SK-N-SH (cell line): ENCODE data around the gene PTPRK. TPM values are rescaled to one million over a fixed set of nuclear protein-coding genes. Genes with fewer than 3 reads are reported as not detected.

Source experiments
- CTCF ChIA-PET: fragments of 300-600, 350-600 bp; formaldehyde crosslinking; extraction: SDS; loops from one replicate; lab custom pipeline; 2021; lab: Yijun Ruan, JAX
- POLR2A ChIA-PET: fragments of 350-600 bp; sonication (Branson Sonifier 250); formaldehyde crosslinking; extraction: SDS; loops from one replicate; lab custom pipeline; 2020; ENCODE audit warnings: antibody characterized with exemption, inconsistent platforms; lab: Yijun Ruan, JAX
- DNase-seq: peaks from one replicate; pipeline ENCODE4 v3.0.0; 2012
- H2AFZ ChIP-seq: fragments of 200-600 bp; sonication (generic); 2 replicates; pipeline ENCODE4 v1.8.1; 2016; ENCODE audit warnings: antibody characterized with exemption, mild to moderate bottlenecking, low read depth
- H3F3A ChIP-seq: fragments of 200-600 bp; sonication (generic); replicated peaks from 2 replicates; pipeline ENCODE3; 2016; ENCODE audit warnings: antibody characterized with exemption, mild to moderate bottlenecking; ENCODE audit not compliant: insufficient read depth
- H3K27ac ChIP-seq, 2 experiments: fragments of 200-500 bp in 1 of 2; fragments of 200-600 bp in 1 of 2; sonication (Bioruptor generic) in 1 of 2; sonication (generic), shearing (Covaris generic) in 1 of 2; 2 replicates each; pipeline versions ENCODE4 v1.5.1 to v1.6.1; 2014 to 2016; ENCODE audit warnings: low read depth in 2 of 2, inconsistent platforms in 1 of 2, low read length in 1 of 2, mild to moderate bottlenecking in 1 of 2, mixed read lengths in 1 of 2
- H3K27me3 ChIP-seq: fragments of 200-600 bp; sonication (generic), shearing (Covaris generic); 2 replicates; pipeline ENCODE4 v1.6.1; 2016; ENCODE audit warnings: mixed run types; ENCODE audit not compliant: insufficient read depth
- H3K36me3 ChIP-seq, 2 experiments: fragments of 200-500 bp in 1 of 2; fragments of 200-600 bp in 1 of 2; sonication (Bioruptor generic) in 1 of 2; sonication (generic) in 1 of 2; replicated peaks in 1 of 2; 2 replicates each; pipeline versions ENCODE3 to v1.5.1; 2014 to 2016; ENCODE audit warnings: low read length in 1 of 2, mild to moderate bottlenecking in 1 of 2; ENCODE audit not compliant: insufficient read depth in 2 of 2, control insufficient read depth in 1 of 2
- H3K4me1 ChIP-seq, 2 experiments: fragments of 200-500 bp in 1 of 2; fragments of 200-600 bp in 1 of 2; sonication (Bioruptor generic) in 1 of 2; sonication (generic), shearing (Covaris generic) in 1 of 2; 2 replicates each; pipeline versions ENCODE4 v1.5.1 to v1.6.1; 2014 to 2016; ENCODE audit warnings: low read depth in 1 of 2, low read length in 1 of 2, mixed run types in 1 of 2; ENCODE audit not compliant: insufficient read depth in 2 of 2, control insufficient read depth in 1 of 2
- H3K4me2 ChIP-seq: fragments of 200-600 bp; sonication (generic), shearing (Covaris generic); 2 replicates; pipeline ENCODE4 v1.6.1; 2017; ENCODE audit warnings: mixed run types
- H3K4me3 ChIP-seq, 2 experiments: fragments of 200-500 bp in 1 of 2; fragments of 200-600 bp in 1 of 2; sonication (Bioruptor generic) in 1 of 2; sonication (generic), shearing (Covaris generic) in 1 of 2; 2 replicates each; pipeline versions ENCODE4 v1.5.1 to v1.8.1; 2014 to 2016; ENCODE audit warnings: low read depth in 2 of 2, inconsistent platforms in 1 of 2, low read length in 1 of 2, mild to moderate bottlenecking in 1 of 2, mixed read lengths in 1 of 2, moderate library complexity in 1 of 2
- H3K79me2 ChIP-seq: fragments of 200-600 bp; sonication (generic); 2 replicates; pipeline ENCODE4 v1.8.1; 2017; ENCODE audit warnings: mild to moderate bottlenecking; ENCODE audit not compliant: insufficient read depth
- H3K9ac ChIP-seq: fragments of 200-600 bp; sonication (generic); 2 replicates; pipeline ENCODE4 v1.6.1; 2017; ENCODE audit warnings: mixed run types
- H3K9me2 ChIP-seq: fragments of 200-600 bp; sonication (generic); 2 replicates; pipeline ENCODE4 v1.6.1; 2017; ENCODE audit warnings: mixed run types
- H3K9me3 ChIP-seq: fragments of 200-600 bp; sonication (generic); 2 replicates; pipeline ENCODE4 v1.6.1; 2017; ENCODE audit warnings: mixed run types, mild to moderate bottlenecking, moderate library complexity
- H4K20me1 ChIP-seq: fragments of 200-600 bp; sonication (generic); 2 replicates; pipeline ENCODE4 v1.6.1; 2017; ENCODE audit warnings: mild to moderate bottlenecking, mixed run types; ENCODE audit not compliant: insufficient read depth
- CHD2 ChIP-seq: fragments of 150-350 bp; IDR thresholded peaks from 2 replicates; pipeline ENCODE4 v1.6.1; 2018; ENCODE audit warnings: low read length; ENCODE audit not compliant: partially characterized antibody
- ELF1 ChIP-seq: IDR thresholded peaks from 2 replicates; pipeline ENCODE4 v1.4.0; 2012
- EP300 ChIP-seq, 2 experiments: IDR thresholded peaks; 2 replicates each; pipeline versions ENCODE4 v1.4.0 to v1.6.1; 2012; ENCODE audit warnings: borderline replicate concordance in 1 of 2, low read depth in 1 of 2, low read length in 1 of 2
- FOXJ3 ChIP-seq: sonication (generic); formaldehyde crosslinking; IDR thresholded peaks from 2 replicates; pipeline ENCODE4 v1.5.1; 2020; ENCODE audit warnings: mild to moderate bottlenecking, missing genetic modification reagents
- FOXM1 ChIP-seq: IDR thresholded peaks from 2 replicates; pipeline ENCODE4 v1.4.0; 2012; ENCODE audit warnings: low read depth, mild to moderate bottlenecking
- GABPA ChIP-seq: IDR thresholded peaks from 2 replicates; pipeline ENCODE4 v1.4.0; 2012; ENCODE audit warnings: low read depth, mild to moderate bottlenecking
- GATA2 ChIP-seq: sonication (generic); formaldehyde crosslinking; IDR thresholded peaks from 2 replicates; pipeline ENCODE4 v1.5.0; 2020; ENCODE audit warnings: mild to moderate bottlenecking, missing genetic modification reagents
- MEF2A ChIP-seq: IDR thresholded peaks from 2 replicates; pipeline ENCODE4 v1.4.0; 2012; ENCODE audit warnings: low read depth, borderline replicate concordance
- NRF1 ChIP-seq: IDR thresholded peaks from 2 replicates; pipeline ENCODE4 v1.6.1; 2012; ENCODE audit warnings: low read depth, mild to moderate bottlenecking, low read length
- RAD21 ChIP-seq: IDR thresholded peaks from 2 replicates; pipeline ENCODE4 v1.6.1; 2012; ENCODE audit warnings: mild to moderate bottlenecking, low read length
- RCOR1 ChIP-seq: fragments of 150-350 bp; IDR thresholded peaks from 2 replicates; pipeline ENCODE4 v1.6.1; 2017; ENCODE audit warnings: antibody characterized with exemption, low read length
- RFX5 ChIP-seq: IDR thresholded peaks from 2 replicates; pipeline ENCODE4 v1.6.1; 2012; ENCODE audit warnings: mild to moderate bottlenecking, improper control_type of control experiment, low read length
- SMC3 ChIP-seq: IDR thresholded peaks from 2 replicates; pipeline ENCODE4 v1.6.1; 2012; ENCODE audit warnings: low read depth, low read length, improper control_type of control experiment
- TCF12 ChIP-seq: IDR thresholded peaks from 2 replicates; pipeline ENCODE4 v1.4.0; 2012
- USF1 ChIP-seq: IDR thresholded peaks from 2 replicates; pipeline ENCODE4 v1.4.0; 2012; ENCODE audit warnings: low read depth, borderline replicate concordance
- ZBTB33 ChIP-seq: IDR thresholded peaks from 2 replicates; pipeline ENCODE4 v1.4.0; 2012; ENCODE audit warnings: low read depth, borderline replicate concordance
- WGBS: methylation state at CpG from one replicate; pipeline ENCODE4 v1.1.6; 2017; ENCODE audit warnings: low lambda C conversion rate; 5-methylcytosine and 5-hydroxymethylcytosine counted together
- polyA plus RNA-seq, 3 experiments: library from polyadenylated mRNA; depleted of rRNA; stranded (reverse); fragments of >200 nt; gene quantifications; 2 replicates each; pipeline ENCODE4 v1.2.3, GENCODE V29; 2012
- TF ChIP-seq, protein P1 (sequence below): IDR thresholded peaks from 2 replicates; pipeline ENCODE4 v1.6.1; 2012; ENCODE audit warnings: mild to moderate bottlenecking, low read depth, low read length, moderate library complexity

Gene PTPRK
- polyA plus RNA-seq, 1 of the 3 experiments (the other 2 are of a cell fraction): 9.5 TPM

DNA sequence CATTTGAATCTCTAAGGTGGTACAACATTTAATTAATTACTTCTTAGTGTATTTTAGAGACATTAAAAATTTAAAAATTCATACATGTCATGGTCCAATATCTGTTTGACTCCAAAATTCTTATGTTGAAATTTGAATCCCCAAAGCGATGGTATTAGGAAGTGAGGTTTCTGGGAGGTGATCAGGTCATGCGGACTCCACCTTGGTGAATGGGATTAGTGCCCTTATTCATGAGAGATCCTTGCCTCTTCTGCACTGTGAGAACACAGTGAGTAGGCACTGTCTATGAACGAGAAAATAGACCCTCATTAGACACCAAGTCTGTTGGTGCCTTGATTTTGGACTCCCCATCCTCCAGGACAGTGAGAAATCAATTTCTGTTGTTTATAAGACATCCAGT lies 254.7 kb downstream of the PTPRK start:
- H3K27ac ChIP-seq: no peak overlapping the region
- no peak for TF ChIP-seq ELF1
- TF ChIP-seq, protein P1, sequence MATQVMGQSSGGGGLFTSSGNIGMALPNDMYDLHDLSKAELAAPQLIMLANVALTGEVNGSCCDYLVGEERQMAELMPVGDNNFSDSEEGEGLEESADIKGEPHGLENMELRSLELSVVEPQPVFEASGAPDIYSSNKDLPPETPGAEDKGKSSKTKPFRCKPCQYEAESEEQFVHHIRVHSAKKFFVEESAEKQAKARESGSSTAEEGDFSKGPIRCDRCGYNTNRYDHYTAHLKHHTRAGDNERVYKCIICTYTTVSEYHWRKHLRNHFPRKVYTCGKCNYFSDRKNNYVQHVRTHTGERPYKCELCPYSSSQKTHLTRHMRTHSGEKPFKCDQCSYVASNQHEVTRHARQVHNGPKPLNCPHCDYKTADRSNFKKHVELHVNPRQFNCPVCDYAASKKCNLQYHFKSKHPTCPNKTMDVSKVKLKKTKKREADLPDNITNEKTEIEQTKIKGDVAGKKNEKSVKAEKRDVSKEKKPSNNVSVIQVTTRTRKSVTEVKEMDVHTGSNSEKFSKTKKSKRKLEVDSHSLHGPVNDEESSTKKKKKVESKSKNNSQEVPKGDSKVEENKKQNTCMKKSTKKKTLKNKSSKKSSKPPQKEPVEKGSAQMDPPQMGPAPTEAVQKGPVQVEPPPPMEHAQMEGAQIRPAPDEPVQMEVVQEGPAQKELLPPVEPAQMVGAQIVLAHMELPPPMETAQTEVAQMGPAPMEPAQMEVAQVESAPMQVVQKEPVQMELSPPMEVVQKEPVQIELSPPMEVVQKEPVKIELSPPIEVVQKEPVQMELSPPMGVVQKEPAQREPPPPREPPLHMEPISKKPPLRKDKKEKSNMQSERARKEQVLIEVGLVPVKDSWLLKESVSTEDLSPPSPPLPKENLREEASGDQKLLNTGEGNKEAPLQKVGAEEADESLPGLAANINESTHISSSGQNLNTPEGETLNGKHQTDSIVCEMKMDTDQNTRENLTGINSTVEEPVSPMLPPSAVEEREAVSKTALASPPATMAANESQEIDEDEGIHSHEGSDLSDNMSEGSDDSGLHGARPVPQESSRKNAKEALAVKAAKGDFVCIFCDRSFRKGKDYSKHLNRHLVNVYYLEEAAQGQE: no peak
- no peak for TF ChIP-seq USF1
- TF ChIP-seq RAD21: no peak
- TF ChIP-seq MEF2A: no peak
- TF ChIP-seq CHD2: no peak
- H3K79me2 ChIP-seq: no peaks in the 10 kb centered on the region
- no peak overlapping the region for H3K4me2 ChIP-seq
- no peak overlapping the region for H2AFZ ChIP-seq
- 92% methylated on average over 3 of the region's 3 CpGs for WGBS
- H3K36me3 ChIP-seq: peaks cover 0 to 4% of the 10 kb centered on the region in 2 experiments
- ChIA-PET CTCF (no interaction called here), POLR2A (no interaction called here)
- no peak for DNase-seq
- H3K9me2 ChIP-seq: no peaks in the 10 kb centered on the region
- H3K9me3 ChIP-seq: no peaks in the 10 kb centered on the region
- no peaks in the 10 kb centered on the region for H4K20me1 ChIP-seq
- no peak overlapping the region for H3K4me3 ChIP-seq
- H3K9ac ChIP-seq: no peak overlapping the region
- H3F3A ChIP-seq: no peaks in the 10 kb centered on the region
- no peaks in the 10 kb centered on the region for H3K27me3 ChIP-seq
- H3K4me1 ChIP-seq: peaks cover 0 to 5% of the 10 kb centered on the region in 2 experiments; a peak in 1 of 4 replicates

DNA sequence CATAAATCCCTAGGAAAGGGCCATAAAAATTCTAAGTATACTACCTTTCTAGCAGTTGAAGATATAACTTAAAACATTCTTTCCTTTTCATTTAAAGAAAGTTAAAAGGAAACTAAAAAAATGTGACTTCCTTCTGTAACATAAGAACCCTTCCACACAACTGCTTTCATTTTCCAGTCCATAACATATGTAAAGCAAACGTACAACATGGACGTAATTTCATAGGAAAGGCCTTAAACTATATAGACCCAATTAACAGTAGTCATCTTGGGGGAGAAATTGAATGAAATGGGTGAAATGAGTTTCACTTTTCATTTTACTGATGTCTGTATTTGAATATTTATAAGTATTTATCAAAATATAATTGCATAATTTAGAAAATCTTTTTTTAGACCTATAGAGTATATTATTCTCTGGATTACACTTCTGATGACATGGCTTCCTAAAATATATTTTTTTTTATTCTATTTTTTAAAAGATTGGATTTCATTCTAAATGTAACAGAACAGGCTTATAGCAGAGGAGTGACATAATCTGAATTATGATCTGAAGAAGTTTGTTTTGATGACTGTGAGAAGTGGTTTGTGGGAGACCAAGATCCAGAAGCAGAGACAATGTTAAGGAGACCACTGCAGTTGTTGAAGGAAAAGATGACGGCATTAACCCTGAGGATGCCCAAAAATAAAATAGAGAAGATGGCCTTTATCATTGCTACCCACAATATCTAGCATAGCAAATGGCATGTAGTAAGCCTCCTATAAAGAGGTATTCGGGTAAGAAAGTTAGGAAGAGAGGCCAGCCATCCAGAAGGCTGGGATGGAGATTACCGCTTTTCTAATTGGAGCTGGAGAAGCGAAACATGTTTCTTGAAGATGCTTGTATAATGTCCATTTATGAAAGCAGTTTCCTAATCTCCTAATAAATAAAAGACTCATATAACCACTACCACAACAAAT lies 260.4 kb downstream of the PTPRK start:
- DNase-seq: no peak
- Histone ChIP-seq H3F3A (no peaks in the 10 kb centered on the region), H2AFZ (no peak overlapping the region), H3K79me2 (no peaks in the 10 kb centered on the region), H3K27ac (no peak overlapping the region), H3K9me3 (no peaks in the 10 kb centered on the region), H3K27me3 (no peaks in the 10 kb centered on the region), H3K9me2 (no peaks in the 10 kb centered on the region), H3K4me3 (no peak overlapping the region), H3K9ac (no peak overlapping the region), H3K36me3 (no peaks in the 10 kb centered on the region), H3K4me2 (no peak overlapping the region; the same call in 1 of the 2 replicates), H4K20me1 (no peaks in the 10 kb centered on the region), H3K4me1 (no peaks in the 10 kb centered on the region; a peak in 1 of 4 replicates)
- ChIA-PET CTCF (no interaction called here), POLR2A (no interaction called here)
- WGBS: 93% methylated on average over 6 of the region's 6 CpGs
- no peak for TF ChIP-seq GATA2
- TF ChIP-seq TCF12: no peak
- TF ChIP-seq RCOR1: no peak
- TF ChIP-seq FOXM1: no peak
- no peak for TF ChIP-seq FOXJ3 (CRISPR knock-in tag)
- TF ChIP-seq SMC3: no peak
- TF ChIP-seq RFX5: no peak
- TF ChIP-seq ZBTB33: no peak
- TF ChIP-seq GABPA: no peak
- TF ChIP-seq EP300 (IDR thresholded peaks at IDR 0.05; ENCODE audit: borderline replicate concordance in 1 of 2, low read depth in 1 of 2, low read length in 1 of 2): no peak
- TF ChIP-seq NRF1: no peak
- TF ChIP-seq RAD21: no peak
